Naive thymus-derived CD4-positive, alpha-beta T cell (primary cell): ENCODE measurements around the gene TNC. TPM values are rescaled to one million over a fixed set of nuclear protein-coding genes. Genes with fewer than 3 reads are reported as not detected.

Experiments used
- ATAC-seq: fragments of 150-1000 bp; cut with Tn5 transposase; 2 replicates; pipeline ENCODE4 v1.10.0; 2021; ENCODE audit warnings: mild to moderate bottlenecking, moderate library complexity
- CTCF ChIA-PET: fragments of 350-600 bp; sonication (Branson Sonifier 250); formaldehyde crosslinking; loops from one replicate; lab custom pipeline; 2021; ENCODE audit warnings: antibody characterized with exemption; lab: Charles Lee
- POLR2A ChIA-PET: fragments of 350-600 bp; sonication (Branson Sonifier 250); formaldehyde crosslinking; loops from one replicate; lab custom pipeline; 2021; ENCODE audit warnings: antibody characterized with exemption, inconsistent platforms; lab: Charles Lee
- DNase-seq, 9 donors: peaks; one replicate each; pipeline versions ENCODE4 v3.0.0 to v3.0.0-alpha.2; 2020 to 2022; ENCODE audit warnings: mixed read lengths in 1 of 9
- H3K27ac ChIP-seq: one replicate; pipeline ENCODE4 v1.7.0; 2013; ENCODE audit warnings: mild to moderate bottlenecking, low read depth, low read length, moderate library complexity
- H3K27me3 ChIP-seq, 2 donors: one replicate each; pipeline ENCODE4 v1.7.0; 2013; ENCODE audit warnings: low read length in 2 of 2, mild to moderate bottlenecking in 2 of 2, moderate library complexity in 2 of 2; ENCODE audit not compliant: control insufficient read depth in 2 of 2, insufficient read depth in 2 of 2
- H3K36me3 ChIP-seq, 3 experiments: 1 replicate in 2 of 3; 2 replicates in 1 of 3; pipeline ENCODE4 v1.7.0; 2013; ENCODE audit warnings: low read length in 3 of 3, mild to moderate bottlenecking in 3 of 3, moderate library complexity in 1 of 3; ENCODE audit not compliant: insufficient read depth in 3 of 3, control insufficient read depth in 2 of 3
- H3K4me1 ChIP-seq, 2 donors: one replicate each; pipeline ENCODE4 v1.7.0; 2013; ENCODE audit warnings: low read length in 2 of 2, mild to moderate bottlenecking in 2 of 2, moderate library complexity in 1 of 2; ENCODE audit not compliant: control insufficient read depth in 2 of 2, insufficient read depth in 2 of 2
- H3K4me3 ChIP-seq: 2 replicates; pipeline ENCODE4 v1.7.0; 2013; ENCODE audit warnings: mild to moderate bottlenecking, low read length
- H3K9me3 ChIP-seq, 3 experiments: 1 replicate in 2 of 3; 2 replicates in 1 of 3; pipeline ENCODE4 v1.7.0; 2013; ENCODE audit warnings: low read length in 3 of 3; ENCODE audit not compliant: control insufficient read depth in 2 of 3
- H3K27ac Mint-ChIP-seq, 9 donors: one replicate each; pipeline ENCODE4 v1.8.0; 2020 to 2022; ENCODE audit warnings: mixed read lengths in 9 of 9, mild to moderate bottlenecking in 8 of 9, moderate library complexity in 5 of 9, inconsistent platforms in 2 of 9
- H3K27me3 Mint-ChIP-seq, 5 donors: one replicate each; pipeline ENCODE4 v1.8.0; 2021 to 2022; ENCODE audit warnings: mixed read lengths in 5 of 5, mild to moderate bottlenecking in 1 of 5
- H3K36me3 Mint-ChIP-seq, 5 donors: one replicate each; pipeline ENCODE4 v1.8.0; 2020 to 2022; ENCODE audit warnings: mixed read lengths in 5 of 5, mild to moderate bottlenecking in 3 of 5, inconsistent platforms in 1 of 5
- H3K4me1 Mint-ChIP-seq, 7 donors: one replicate each; pipeline ENCODE4 v1.8.0; 2020 to 2022; ENCODE audit warnings: mixed read lengths in 7 of 7, mild to moderate bottlenecking in 3 of 7, inconsistent platforms in 1 of 7
- H3K4me3 Mint-ChIP-seq, 10 donors: one replicate each; pipeline ENCODE4 v1.8.0; 2020 to 2022; ENCODE audit warnings: mild to moderate bottlenecking in 10 of 10, mixed read lengths in 10 of 10, moderate library complexity in 6 of 10, inconsistent platforms in 2 of 10
- H3K9me3 Mint-ChIP-seq, 11 donors: one replicate each; pipeline ENCODE4 v1.8.0; 2020 to 2022; ENCODE audit warnings: mixed read lengths in 11 of 11, mild to moderate bottlenecking in 4 of 11, inconsistent platforms in 1 of 11, moderate library complexity in 1 of 11
- intact Hi-C, 2 donors: fragments of 100-400 bp; cut with micrococcal nuclease; formaldehyde crosslinking; loops; one replicate each; pipeline ENCODE4 v1.15.1; 2023
- polyA plus RNA-seq, 2 donors: library from polyadenylated mRNA; unstranded; fragments of 300-500 nt; fragmentation: Illumina TruSeq; gene quantifications; one replicate each; pipeline ENCODE4 v1.2.3, GENCODE V29; 2021
- total RNA-seq, 6 experiments: library from RNA in 5 of 6; stranded (reverse) in 5 of 6; gene quantifications; 1 replicate in 5 of 6; 2 replicates in 1 of 6; pipeline ENCODE4 v1.2.3 and lab custom pipeline; 2021 to 2026

TNC gene
- total RNA-seq (under 1 TPM in 1 of 5 experiments, not detected in 4; 0.22 TPM), polyA plus RNA-seq (not detected), total RNA-seq (lab: John Stamatoyannopoulos, UW) (not detected)

- CTCF ChIA-PET, result no interaction called here
- Mint-ChIP-seq H3K4me1 (peaks cover 0 to 10% (median 0%) of the 10 kb centered on the region in 7 donors), H3K9me3 (no peaks in the 10 kb centered on the region), H3K27me3 (peaks cover 78 to 89% (median 84%) of the 10 kb centered on the region in 5 donors), H3K4me3 (peak within 1 kb of the TSS in 1 of 10 donors; percentile 35), H3K27ac (no peak within 1 kb of the TSS), H3K36me3 (no peaks in the 10 kb centered on the region)
- Histone ChIP-seq H3K4me3 (no peak within 1 kb of the TSS), H3K27me3 (peaks cover 0 to 6% of the 10 kb centered on the region in 2 donors), H3K36me3 (no peaks in the 10 kb centered on the region), H3K27ac (no peak within 1 kb of the TSS), H3K4me1 (peaks cover 0 to 3% of the 10 kb centered on the region in 2 donors), H3K9me3 (no peaks in the 10 kb centered on the region)
- intact Hi-C loops, result no loop called here
- DNase-seq (no peak), ATAC-seq (no peak)
- POLR2A ChIA-PET, result no interaction called here
Measured at GRCh38 chr9:115117999-115118878, at the start of gene TNC. Gene TNC, minus strand, starts transcription at chr9:115118157. Its CDS starts 27,139 bp downstream, at chr9:115091018.

GRCh38 chr9:115167175-115167574 is 49.2 kb upstream of the TNC start:
- peaks cover 0 to 14% (median 0%) of the 10 kb centered on the region in 11 donors for H3K9me3 Mint-ChIP-seq
- CTCF ChIA-PET, result no interaction called here

GRCh38 chr9:115165233-115165632 is 47.3 kb upstream of the TNC start:
- Mint-ChIP-seq H3K4me3 (no peak overlapping the region), H3K9me3 (peaks cover 0 to 17% (median 0%) of the 10 kb centered on the region in 11 donors), H3K27me3 (peaks cover 13 to 31% (median 15%) of the 10 kb centered on the region in 5 donors), H3K27ac (no peak overlapping the region), H3K36me3 (peaks cover 0 to 1% (median 0%) of the 10 kb centered on the region in 5 donors), H3K4me1 (no peaks in the 10 kb centered on the region)
- DNase-seq, result no peak
- ChIA-PET CTCF (no interaction called here), POLR2A (no interaction called here)
- Histone ChIP-seq H3K4me3 (no peak overlapping the region), H3K9me3 (no peaks in the 10 kb centered on the region), H3K4me1 (no peaks in the 10 kb centered on the region), H3K36me3 (no peaks in the 10 kb centered on the region), H3K27ac (no peak overlapping the region), H3K27me3 (no peaks in the 10 kb centered on the region)
- intact Hi-C loops, result no loop called here
- ATAC-seq, result no peak

More at GRCh38 chr9:115167175-115167574, 49.2 kb upstream of the TNC start:
- no peak overlapping the region for H3K4me3 ChIP-seq
- no peaks in the 10 kb centered on the region for H3K27me3 ChIP-seq
- DNase-seq (no peak), ATAC-seq (no peak)
- Mint-ChIP-seq H3K27me3 (peaks cover 13 to 32% (median 17%) of the 10 kb centered on the region in 5 donors), H3K4me1 (no peaks in the 10 kb centered on the region), H3K27ac (no peak overlapping the region), H3K36me3 (no peaks in the 10 kb centered on the region), H3K4me3 (no peak overlapping the region)
- H3K4me1 ChIP-seq, result no peaks in the 10 kb centered on the region
- POLR2A ChIA-PET, result no interaction called here
- no peaks in the 10 kb centered on the region for H3K36me3 ChIP-seq
- intact Hi-C loops, result no loop called here
- no peak overlapping the region for H3K27ac ChIP-seq
- no peaks in the 10 kb centered on the region for H3K9me3 ChIP-seq

- Histone ChIP-seq H3K4me3 (no peak overlapping the region), H3K36me3 (no peaks in the 10 kb centered on the region), H3K27ac (no peak overlapping the region), H3K27me3 (no peaks in the 10 kb centered on the region), H3K4me1 (no peaks in the 10 kb centered on the region), H3K9me3 (no peaks in the 10 kb centered on the region)
- intact Hi-C loops, result no loop called here
- H3K9me3 Mint-ChIP-seq, result peaks cover 0 to 17% (median 0%) of the 10 kb centered on the region in 11 donors
- no peaks in the 10 kb centered on the region for H3K4me1 Mint-ChIP-seq
- H3K36me3 Mint-ChIP-seq, result peaks cover 0 to 1% (median 0%) of the 10 kb centered on the region in 5 donors
- ATAC-seq, result no peak
- ChIA-PET POLR2A (no interaction called here), CTCF (no interaction called here)
- H3K4me3 Mint-ChIP-seq, result no peak overlapping the region
- peaks cover 13 to 28% (median 15%) of the 10 kb centered on the region in 5 donors for H3K27me3 Mint-ChIP-seq
- no peak for DNase-seq
- no peak overlapping the region for H3K27ac Mint-ChIP-seq
Measured at GRCh38 chr9:115164511-115164974, 46.6 kb upstream of the TNC start.

- CTCF ChIA-PET, result no interaction called here
- H3K9me3 ChIP-seq, result no peaks in the 10 kb centered on the region
Measured at GRCh38 chr9:115162946-115163345, 45.0 kb upstream of the TNC start.

GRCh38 chr9:115161446-115161845 is 43.5 kb upstream of the TNC start:
- Histone ChIP-seq H3K4me1 (no peaks in the 10 kb centered on the region), H3K9me3 (no peaks in the 10 kb centered on the region), H3K27ac (no peak overlapping the region), H3K36me3 (no peaks in the 10 kb centered on the region), H3K27me3 (no peaks in the 10 kb centered on the region), H3K4me3 (no peak overlapping the region)
- Mint-ChIP-seq H3K27me3 (peaks cover 9 to 19% (median 11%) of the 10 kb centered on the region in 5 donors), H3K27ac (no peak overlapping the region), H3K4me3 (no peak overlapping the region), H3K36me3 (peaks cover 0 to 1% (median 0%) of the 10 kb centered on the region in 5 donors), H3K9me3 (peaks cover 0 to 20% (median 0%) of the 10 kb centered on the region in 11 donors), H3K4me1 (no peaks in the 10 kb centered on the region)
- intact Hi-C loops, result no loop called here
- DNase-seq (no peak), ATAC-seq (no peak)
- POLR2A ChIA-PET, result no interaction called here
- CTCF ChIA-PET, result interaction anchor here (0.6 kb wide), 1 partner anchor 1696 kb away, joined by 3 read pairs; no protein-coding TSS in a partner anchor

More at GRCh38 chr9:115162946-115163345, 45.0 kb upstream of the TNC start:
- Mint-ChIP-seq H3K36me3 (peaks cover 0 to 1% (median 0%) of the 10 kb centered on the region in 5 donors), H3K27me3 (peaks cover 8 to 26% (median 11%) of the 10 kb centered on the region in 5 donors), H3K4me3 (no peak overlapping the region), H3K27ac (no peak overlapping the region), H3K9me3 (peaks cover 0 to 21% (median 0%) of the 10 kb centered on the region in 11 donors), H3K4me1 (no peaks in the 10 kb centered on the region)
- intact Hi-C loops, result no loop called here
- DNase-seq (no peak), ATAC-seq (no peak)
- Histone ChIP-seq H3K27ac (no peak overlapping the region), H3K4me3 (no peak overlapping the region), H3K36me3 (no peaks in the 10 kb centered on the region), H3K27me3 (no peaks in the 10 kb centered on the region), H3K4me1 (no peaks in the 10 kb centered on the region)
- POLR2A ChIA-PET, result no interaction called here
